Tibial nerve (tissue), 4 donors: Measurements from ENCODE around the gene PPP6R2. TPM values are rescaled to one million over a fixed set of nuclear protein-coding genes. Genes with fewer than 3 reads are reported as not detected.

Source experiments
- DNase-seq, 2 donors: peaks; one replicate each; pipeline ENCODE4 v3.0.0-alpha.2; 2019; ENCODE audit warnings: low spot score in 2 of 2
- H3K27ac ChIP-seq, 4 donors: fragments of 200-600 bp; sonication (generic) in 3 of 4; one replicate each; pipeline ENCODE4 v1.5.1; 2017 to 2019; ENCODE audit warnings: mild to moderate bottlenecking in 1 of 4
- H3K27me3 ChIP-seq, 2 donors: fragments of 200-600 bp; sonication (generic) in 1 of 2; one replicate each; pipeline versions ENCODE4 v1.5.1 to v1.6.0; 2017 to 2019
- H3K36me3 ChIP-seq, 3 donors: fragments of 200-600 bp; sonication (generic); one replicate each; pipeline ENCODE4 v1.5.1; 2018 to 2019
- H3K4me1 ChIP-seq, 4 donors: fragments of 200-600 bp; sonication (generic) in 3 of 4; one replicate each; pipeline ENCODE4 v1.5.1; 2017 to 2019
- H3K4me3 ChIP-seq, 4 donors: fragments of 200-600 bp; sonication (generic) in 3 of 4; one replicate each; pipeline ENCODE4 v1.5.1; 2017 to 2019; ENCODE audit warnings: mild to moderate bottlenecking in 1 of 4, moderate library complexity in 1 of 4
- H3K9me3 ChIP-seq, 4 donors: fragments of 200-600 bp; sonication (generic) in 3 of 4; one replicate each; pipeline ENCODE4 v1.5.1; 2017 to 2019
- EP300 ChIP-seq, 2 donors: sonication (generic); formaldehyde crosslinking; IDR thresholded peaks; one replicate each; pipeline ENCODE4 v1.6.1; 2017; ENCODE audit warnings: antibody characterized with exemption in 2 of 2, mild to moderate bottlenecking in 1 of 2
- POLR2A ChIP-seq, 2 donors: fragments of 450-650 bp; IDR thresholded peaks; one replicate each; pipeline ENCODE4 v1.6.1; 2017; ENCODE audit warnings: antibody characterized with exemption in 2 of 2, mild to moderate bottlenecking in 2 of 2, moderate library complexity in 2 of 2
- WGBS, 2 donors: methylation state at CpG; one replicate each; pipeline ENCODE4 v1.1.5; 2018; 5-methylcytosine and 5-hydroxymethylcytosine counted together
- total RNA-seq, 4 donors: library from RNA; depleted of rRNA; stranded (reverse); fragments of >200 nt; gene quantifications; one replicate each; pipeline ENCODE4 v1.1.0, GENCODE V29; 2016
- TF ChIP-seq, protein P1 (sequence below), 5 experiments: fragments of 200-600 bp in 3 of 5; fragments of 450-650 bp in 2 of 5; sonication (generic) in 3 of 5; IDR thresholded peaks; one replicate each; pipeline ENCODE4 v1.5.1; 2016 to 2019; ENCODE audit warnings: antibody characterized with exemption in 5 of 5, mild to moderate bottlenecking in 3 of 5, moderate library complexity in 2 of 5

The PPP6R2 gene
- total RNA-seq, 4 donors from 2014 or later = 55.9 to 112 (median 76.7) TPM

GRCh38 chr22:50443197-50443596 is 100.1 kb downstream of the PPP6R2 start:
- H3K4me1 ChIP-seq = peaks cover 0 to 29% (median 13%) of the 10 kb centered on the region in 4 donors
- H3K36me3 ChIP-seq = peaks cover 2 to 92% (median 21%) of the 10 kb centered on the region in 3 donors
- H3K4me3 ChIP-seq = no peak overlapping the region
- DNase-seq = no peak
- no peak for TF ChIP-seq POLR2A (IDR thresholded peaks at IDR 0.05)
- no peak for TF ChIP-seq EP300 (IDR thresholded peaks at IDR 0.05)
- TF ChIP-seq, protein P1, sequence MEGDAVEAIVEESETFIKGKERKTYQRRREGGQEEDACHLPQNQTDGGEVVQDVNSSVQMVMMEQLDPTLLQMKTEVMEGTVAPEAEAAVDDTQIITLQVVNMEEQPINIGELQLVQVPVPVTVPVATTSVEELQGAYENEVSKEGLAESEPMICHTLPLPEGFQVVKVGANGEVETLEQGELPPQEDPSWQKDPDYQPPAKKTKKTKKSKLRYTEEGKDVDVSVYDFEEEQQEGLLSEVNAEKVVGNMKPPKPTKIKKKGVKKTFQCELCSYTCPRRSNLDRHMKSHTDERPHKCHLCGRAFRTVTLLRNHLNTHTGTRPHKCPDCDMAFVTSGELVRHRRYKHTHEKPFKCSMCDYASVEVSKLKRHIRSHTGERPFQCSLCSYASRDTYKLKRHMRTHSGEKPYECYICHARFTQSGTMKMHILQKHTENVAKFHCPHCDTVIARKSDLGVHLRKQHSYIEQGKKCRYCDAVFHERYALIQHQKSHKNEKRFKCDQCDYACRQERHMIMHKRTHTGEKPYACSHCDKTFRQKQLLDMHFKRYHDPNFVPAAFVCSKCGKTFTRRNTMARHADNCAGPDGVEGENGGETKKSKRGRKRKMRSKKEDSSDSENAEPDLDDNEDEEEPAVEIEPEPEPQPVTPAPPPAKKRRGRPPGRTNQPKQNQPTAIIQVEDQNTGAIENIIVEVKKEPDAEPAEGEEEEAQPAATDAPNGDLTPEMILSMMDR (IDR thresholded peaks at IDR 0.05) = no peak
- 77 to 84% methylated on average over 14 to 15 of the region's 15 CpGs for WGBS, 2 donors
- H3K27ac ChIP-seq = peak overlapping the region in 3 of 4 donors; percentile 13 to 65 (median 20)
- no peaks in the 10 kb centered on the region for H3K9me3 ChIP-seq
- H3K27me3 ChIP-seq = no peaks in the 10 kb centered on the region

DNA sequence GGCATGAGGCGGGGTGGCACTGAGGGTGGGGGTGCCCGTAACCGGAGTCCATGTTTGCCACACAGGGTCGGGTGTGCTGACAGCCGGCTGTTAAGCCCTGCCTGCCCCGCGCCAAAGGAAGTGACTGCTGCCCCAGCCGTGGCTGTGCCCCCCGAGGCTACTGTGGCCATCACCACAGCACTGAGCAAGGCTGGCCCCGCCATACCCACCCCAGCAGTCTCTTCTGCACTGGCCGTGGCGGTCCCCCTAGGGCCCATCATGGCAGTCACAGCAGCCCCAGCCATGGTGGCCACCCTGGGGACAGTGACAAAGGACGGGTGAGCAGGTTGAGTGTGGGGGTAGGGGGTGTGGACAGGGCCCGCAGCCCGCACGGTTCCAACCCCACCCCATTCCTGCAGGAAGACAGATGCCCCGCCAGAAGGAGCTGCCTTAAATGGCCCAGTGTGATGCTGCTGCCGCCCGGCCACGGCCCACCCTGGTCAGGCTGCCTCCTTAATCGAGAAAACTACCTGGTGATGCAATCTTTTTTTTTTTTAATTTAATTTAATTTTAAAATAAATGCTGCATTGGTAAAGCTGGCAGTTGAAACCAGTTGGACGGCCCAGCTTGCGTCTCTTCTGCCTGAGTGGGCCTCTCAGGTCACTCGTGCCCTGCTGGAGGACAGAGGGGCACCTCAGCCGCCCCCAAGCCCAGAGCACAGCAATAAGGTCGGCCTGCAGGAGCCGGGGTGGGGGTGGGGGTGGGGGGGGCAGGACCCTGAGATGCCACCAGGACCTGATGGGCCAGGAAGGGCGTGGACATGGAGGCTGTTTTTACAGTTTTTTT is 100.9 kb downstream of the PPP6R2 start:
- WGBS, 2 donors = 62 to 65% methylated on average over 23 to 25 of the region's 28 CpGs
- Histone ChIP-seq H3K4me3 (no peak overlapping the region), H3K36me3 (peaks cover 0 to 92% (median 22%) of the 10 kb centered on the region in 3 donors), H3K27ac (peak overlapping the region in 3 of 4 donors; percentile 13 to 65 (median 20)), H3K4me1 (peaks cover 0 to 29% (median 13%) of the 10 kb centered on the region in 4 donors), H3K9me3 (no peaks in the 10 kb centered on the region), H3K27me3 (no peaks in the 10 kb centered on the region)
- no peak for DNase-seq
- TF ChIP-seq EP300 (IDR thresholded peaks at IDR 0.05) (no peak), POLR2A (IDR thresholded peaks at IDR 0.05) (no peak)
- TF ChIP-seq, protein P1 (IDR thresholded peaks at IDR 0.05) = no peak

GRCh38 chr22:50444663-50445062 is 101.5 kb downstream of the PPP6R2 start:
- TF ChIP-seq EP300 (IDR thresholded peaks at IDR 0.05) (no peak), POLR2A (IDR thresholded peaks at IDR 0.05) (no peak)
- TF ChIP-seq, protein P1 (IDR thresholded peaks at IDR 0.05) = no peak
- H3K36me3 ChIP-seq = peaks cover 0 to 91% (median 22%) of the 10 kb centered on the region in 3 donors
- no peaks in the 10 kb centered on the region for H3K9me3 ChIP-seq
- H3K27me3 ChIP-seq = no peaks in the 10 kb centered on the region
- WGBS, 2 donors = 54 to 76% methylated on average over 5 of the region's 5 CpGs
- H3K4me3 ChIP-seq = no peak overlapping the region
- H3K4me1 ChIP-seq = peaks cover 0 to 29% (median 13%) of the 10 kb centered on the region in 4 donors
- DNase-seq = peak in 1 of 2 donors; percentile 40
- peak overlapping the region in 3 of 4 donors; percentile 11 to 75 (median 65) for H3K27ac ChIP-seq

- no peaks in the 10 kb centered on the region for H3K27me3 ChIP-seq
- H3K36me3 ChIP-seq = peaks cover 0 to 91% (median 24%) of the 10 kb centered on the region in 3 donors
- TF ChIP-seq, protein P1 (IDR thresholded peaks at IDR 0.05) = no peak
- TF ChIP-seq EP300 (IDR thresholded peaks at IDR 0.05) = no peak
- TF ChIP-seq POLR2A (IDR thresholded peaks at IDR 0.05) = no peak
- peaks cover 0 to 29% (median 13%) of the 10 kb centered on the region in 4 donors for H3K4me1 ChIP-seq
- no peak for DNase-seq
- no peaks in the 10 kb centered on the region for H3K9me3 ChIP-seq
- H3K27ac ChIP-seq = peak overlapping the region in 3 of 4 donors; percentile 11 to 75 (median 65)
- no peak overlapping the region for H3K4me3 ChIP-seq
- WGBS, 2 donors = 51 to 67% methylated on average over 28 to 30 of the region's 30 CpGs
These were observed 102.1 kb downstream of the PPP6R2 start for GRCh38 chr22:50445071-50445879.
